Muscle layer of duodenum (tissue), 2 donors: ENCODE results near the gene MPZ.

ENCODE experiments used
- H3K27ac ChIP-seq: one replicate; pipeline ENCODE4 v1.7.0; 2013; ENCODE audit warnings: mild to moderate bottlenecking, low read length
- H3K27me3 ChIP-seq: one replicate; pipeline ENCODE4 v1.7.0; 2013; ENCODE audit warnings: low read depth, mild to moderate bottlenecking, control low read depth, low read length
- H3K36me3 ChIP-seq, 2 donors: one replicate each; pipeline ENCODE4 v1.7.0; 2013; ENCODE audit warnings: low read length in 2 of 2, control low read depth in 1 of 2, mild to moderate bottlenecking in 1 of 2; ENCODE audit not compliant: insufficient read depth in 2 of 2, control insufficient read depth in 1 of 2
- H3K4me1 ChIP-seq, 2 donors: one replicate each; pipeline ENCODE4 v1.7.0; 2013; ENCODE audit warnings: low read length in 2 of 2, mild to moderate bottlenecking in 2 of 2, control low read depth in 1 of 2, moderate library complexity in 1 of 2; ENCODE audit not compliant: insufficient read depth in 2 of 2, control insufficient read depth in 1 of 2
- H3K4me3 ChIP-seq, 2 donors: one replicate each; pipeline ENCODE4 v1.7.0; 2013; ENCODE audit warnings: low read length in 2 of 2, low read depth in 1 of 2, mild to moderate bottlenecking in 1 of 2
- H3K9me3 ChIP-seq, 2 donors: one replicate each; pipeline ENCODE4 v1.7.0; 2013; ENCODE audit warnings: low read length in 2 of 2, control low read depth in 1 of 2, mild to moderate bottlenecking in 1 of 2; ENCODE audit not compliant: control insufficient read depth in 1 of 2
- donor health status: healthy.

MPZ gene

GRCh38 chr1:161309868-161310267 lies at the start of gene MPZ:
MPZ (minus strand) TSS chr1:161309968; CDS start chr1:161309905, 63 bp downstream.
- no peak within 1 kb of the TSS for H3K4me3 ChIP-seq
- peaks cover 0 to 4% of the 10 kb centered on the region in 2 donors for H3K36me3 ChIP-seq
- H3K4me1 ChIP-seq, result peaks cover 8 to 16% of the 10 kb centered on the region in 2 donors
- no peaks in the 10 kb centered on the region for H3K9me3 ChIP-seq
- H3K27me3 ChIP-seq, result no peaks in the 10 kb centered on the region
- H3K27ac ChIP-seq, result no peak within 1 kb of the TSS

- Histone ChIP-seq H3K36me3 (peaks cover 11 to 16% of the 10 kb centered on the region in 2 donors), H3K27ac (no peak overlapping the region), H3K4me1 (peaks cover 0 to 3% of the 10 kb centered on the region in 2 donors), H3K27me3 (no peaks in the 10 kb centered on the region), H3K9me3 (no peaks in the 10 kb centered on the region), H3K4me3 (no peak overlapping the region)
These were observed 49.5 kb upstream of the MPZ start for GRCh38 chr1:161359291-161359690.

GRCh38 chr1:161357073-161357472 lies 47.3 kb upstream of the MPZ start:
- no peaks in the 10 kb centered on the region for H3K9me3 ChIP-seq
- H3K4me3 ChIP-seq, result no peak overlapping the region
- H3K27me3 ChIP-seq, result no peaks in the 10 kb centered on the region
- H3K4me1 ChIP-seq, result peaks cover 0 to 3% of the 10 kb centered on the region in 2 donors
- H3K27ac ChIP-seq, result no peak overlapping the region
- H3K36me3 ChIP-seq, result peaks cover 3 to 6% of the 10 kb centered on the region in 2 donors

GRCh38 chr1:161351482-161351881 lies 41.7 kb upstream of the MPZ start:
- Histone ChIP-seq H3K4me1 (no peaks in the 10 kb centered on the region), H3K27ac (no peak overlapping the region), H3K9me3 (no peaks in the 10 kb centered on the region), H3K36me3 (peaks cover under 1 to 8% of the 10 kb centered on the region in 2 donors), H3K27me3 (no peaks in the 10 kb centered on the region), H3K4me3 (no peak overlapping the region)

- Histone ChIP-seq H3K4me3 (no peak overlapping the region), H3K27ac (no peak overlapping the region), H3K36me3 (peaks cover 0 to 8% of the 10 kb centered on the region in 2 donors), H3K27me3 (no peaks in the 10 kb centered on the region), H3K9me3 (no peaks in the 10 kb centered on the region), H3K4me1 (no peaks in the 10 kb centered on the region)
These were observed 40.9 kb upstream of the MPZ start for GRCh38 chr1:161350671-161351070.

- Histone ChIP-seq H3K4me1 (no peaks in the 10 kb centered on the region), H3K9me3 (no peaks in the 10 kb centered on the region), H3K27ac (no peak overlapping the region), H3K36me3 (peaks cover 13 to 37% of the 10 kb centered on the region in 2 donors), H3K27me3 (no peaks in the 10 kb centered on the region), H3K4me3 (no peak overlapping the region)
These were observed 33.1 kb upstream of the MPZ start for GRCh38 chr1:161342821-161343220.

GRCh38 chr1:161342177-161342576 lies 32.4 kb upstream of the MPZ start:
- no peak overlapping the region for H3K27ac ChIP-seq
- peaks cover 13 to 37% of the 10 kb centered on the region in 2 donors for H3K36me3 ChIP-seq
- no peaks in the 10 kb centered on the region for H3K27me3 ChIP-seq
- no peaks in the 10 kb centered on the region for H3K9me3 ChIP-seq
- no peak overlapping the region for H3K4me3 ChIP-seq
- no peaks in the 10 kb centered on the region for H3K4me1 ChIP-seq

GRCh38 chr1:161335796-161336195 lies 26.0 kb upstream of the MPZ start:
- H3K4me1 ChIP-seq, result no peaks in the 10 kb centered on the region
- no peaks in the 10 kb centered on the region for H3K9me3 ChIP-seq
- no peak overlapping the region for H3K27ac ChIP-seq
- no peaks in the 10 kb centered on the region for H3K27me3 ChIP-seq
- H3K4me3 ChIP-seq, result no peak overlapping the region
- peaks cover 23 to 53% of the 10 kb centered on the region in 2 donors for H3K36me3 ChIP-seq

GRCh38 chr1:161333166-161333565 lies 23.4 kb upstream of the MPZ start:
- H3K36me3 ChIP-seq, result peaks cover 36 to 70% of the 10 kb centered on the region in 2 donors

GRCh38 chr1:161330346-161330745 lies 20.6 kb upstream of the MPZ start:
- peaks cover 37 to 84% of the 10 kb centered on the region in 2 donors for H3K36me3 ChIP-seq

More at GRCh38 chr1:161333166-161333565, 23.4 kb upstream of the MPZ start:
- H3K4me3 ChIP-seq, result no peak overlapping the region
- no peaks in the 10 kb centered on the region for H3K9me3 ChIP-seq
- no peak overlapping the region for H3K27ac ChIP-seq
- no peaks in the 10 kb centered on the region for H3K27me3 ChIP-seq
- no peaks in the 10 kb centered on the region for H3K4me1 ChIP-seq

GRCh38 chr1:161324020-161324419 lies 14.3 kb upstream of the MPZ start:
- Histone ChIP-seq H3K4me3 (no peak overlapping the region), H3K36me3 (peaks cover 11 to 29% of the 10 kb centered on the region in 2 donors), H3K4me1 (no peaks in the 10 kb centered on the region), H3K9me3 (no peaks in the 10 kb centered on the region), H3K27me3 (no peaks in the 10 kb centered on the region), H3K27ac (no peak overlapping the region)

More at GRCh38 chr1:161330346-161330745, 20.6 kb upstream of the MPZ start:
- no peaks in the 10 kb centered on the region for H3K4me1 ChIP-seq
- H3K9me3 ChIP-seq, result no peaks in the 10 kb centered on the region
- H3K4me3 ChIP-seq, result no peak overlapping the region
- H3K27me3 ChIP-seq, result no peaks in the 10 kb centered on the region
- H3K27ac ChIP-seq, result no peak overlapping the region
